Upper lobe of left lung (tissue), 6 donors: ENCODE measurements around the gene TMCC1. TPM values are rescaled to one million over a fixed set of nuclear protein-coding genes. Genes with fewer than 3 reads are reported as not detected.

Experiments
- ATAC-seq, 2 donors: fragments of 200-7000 bp; cut with Tn5 transposase; one replicate each; pipeline ENCODE4 v1.9.1; 2022; ENCODE audit warnings: mild to moderate bottlenecking in 2 of 2, moderate library complexity in 2 of 2; ENCODE audit not compliant: low FRiP score in 2 of 2
- DNase-seq, 2 donors: peaks; one replicate each; pipeline ENCODE4 v3.0.0-alpha.2; 2019 to 2020
- H3K27ac ChIP-seq, 4 donors: fragments of 200-600 bp; sonication (generic); one replicate each; pipeline ENCODE4 v1.5.1; 2016 to 2019
- H3K27me3 ChIP-seq, 4 donors: fragments of 200-600 bp; sonication (generic); one replicate each; pipeline ENCODE4 v1.5.1; 2017 to 2019
- H3K36me3 ChIP-seq, 4 donors: fragments of 200-600 bp; sonication (generic); one replicate each; pipeline ENCODE4 v1.5.1; 2016 to 2019
- H3K4me1 ChIP-seq, 4 donors: fragments of 200-600 bp; sonication (generic); one replicate each; pipeline ENCODE4 v1.5.1; 2018 to 2019
- H3K4me3 ChIP-seq, 4 donors: fragments of 200-600 bp; sonication (generic); one replicate each; pipeline ENCODE4 v1.5.1; 2017 to 2019; ENCODE audit warnings: mild to moderate bottlenecking in 2 of 4, moderate library complexity in 1 of 4
- H3K9me3 ChIP-seq, 4 donors: fragments of 200-600 bp; sonication (generic); one replicate each; pipeline ENCODE4 v1.5.1; 2018 to 2019
- EP300 ChIP-seq, 4 donors: sonication (generic); formaldehyde crosslinking; IDR thresholded peaks; one replicate each; pipeline ENCODE4 v1.5.1; 2017; ENCODE audit warnings: antibody characterized with exemption in 4 of 4, control low read depth in 2 of 4
- POLR2A ChIP-seq, 4 donors: fragments of 450-650 bp; IDR thresholded peaks; one replicate each; pipeline ENCODE4 v1.5.1; 2016 to 2017; ENCODE audit warnings: antibody characterized with exemption in 4 of 4, mild to moderate bottlenecking in 2 of 4
- POLR2AphosphoS5 ChIP-seq, 2 donors: sonication (generic); formaldehyde crosslinking; IDR thresholded peaks; one replicate each; pipeline ENCODE4 v1.5.1; 2017; ENCODE audit warnings: antibody characterized with exemption in 2 of 2
- WGBS, 2 donors: methylation state at CpG; one replicate each; pipeline ENCODE4 v1.1.5; 2017 to 2018; 5-methylcytosine and 5-hydroxymethylcytosine counted together
- total RNA-seq, 6 donors: library from RNA; depleted of rRNA in 4 of 6; stranded (reverse); fragments of >200 nt in 4 of 6; gene quantifications; one replicate each; pipeline versions ENCODE4 v1.1.0 to v1.2.1, GENCODE V29; 2016 to 2021
- TF ChIP-seq, protein P1 (sequence below), 6 experiments: fragments of 450-650 bp in 4 of 6; fragments of 200-600 bp in 2 of 6; sonication (generic) in 2 of 6; IDR thresholded peaks; one replicate each; pipeline ENCODE4 v1.5.1; 2016 to 2019; ENCODE audit warnings: antibody characterized with exemption in 6 of 6
- donor health status: DM: no; HTN: no; CAD: no; lungs with moderate emphysema.
- donor health status: DM: no; HTN: yes; CAD: no; lungs with severe emphysema.

Gene TMCC1
- total RNA-seq, 6 donors from 2014 or later, result 16.9 to 39.2 (median 27.9) TPM

DNA sequence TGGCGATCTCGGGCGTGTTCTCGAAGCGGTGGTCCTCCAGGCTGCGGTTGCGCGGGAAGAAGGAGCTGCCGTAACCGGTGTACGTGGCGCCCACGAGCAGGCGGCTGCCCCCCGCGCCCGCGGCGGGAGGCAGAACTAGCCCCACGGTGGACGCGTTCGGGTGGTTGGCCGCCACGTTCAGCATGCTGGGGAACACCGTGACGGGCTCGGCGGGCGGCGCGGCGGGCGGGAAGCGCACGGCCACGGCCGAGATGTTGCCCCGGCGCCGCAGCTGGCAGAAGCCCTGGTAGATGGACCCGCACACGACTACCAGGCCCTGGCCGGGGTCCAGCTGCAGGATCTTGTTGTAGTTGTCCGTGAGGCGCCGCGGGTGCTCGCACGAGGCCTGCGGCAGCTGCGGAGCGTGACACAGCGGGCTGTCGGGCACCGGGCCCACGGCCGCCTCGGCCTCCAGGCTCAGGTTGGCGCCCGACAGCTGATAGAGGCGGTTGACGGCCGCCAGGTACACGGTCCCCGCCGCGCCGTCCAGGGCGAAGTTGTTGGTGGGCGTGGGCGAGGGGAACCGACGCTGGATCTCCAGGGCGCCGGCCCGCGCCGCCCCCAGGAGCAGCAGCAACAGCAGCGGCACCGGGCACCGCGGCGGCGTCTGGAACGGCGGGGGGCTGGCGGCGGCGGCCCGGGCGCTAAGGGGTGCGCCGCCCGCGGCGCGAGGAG is 287.4 kb downstream of the TMCC1 start:
- WGBS, 2 donors, result 0% methylated on average over 5 of the region's 98 CpGs; no CpG with 5 or more reads in 1 of the 2 donors
- ATAC-seq (peak in 1 of 2 donors; percentile 13), DNase-seq (peak in 1 of 2 donors; percentile 93)
- TF ChIP-seq, protein P1, sequence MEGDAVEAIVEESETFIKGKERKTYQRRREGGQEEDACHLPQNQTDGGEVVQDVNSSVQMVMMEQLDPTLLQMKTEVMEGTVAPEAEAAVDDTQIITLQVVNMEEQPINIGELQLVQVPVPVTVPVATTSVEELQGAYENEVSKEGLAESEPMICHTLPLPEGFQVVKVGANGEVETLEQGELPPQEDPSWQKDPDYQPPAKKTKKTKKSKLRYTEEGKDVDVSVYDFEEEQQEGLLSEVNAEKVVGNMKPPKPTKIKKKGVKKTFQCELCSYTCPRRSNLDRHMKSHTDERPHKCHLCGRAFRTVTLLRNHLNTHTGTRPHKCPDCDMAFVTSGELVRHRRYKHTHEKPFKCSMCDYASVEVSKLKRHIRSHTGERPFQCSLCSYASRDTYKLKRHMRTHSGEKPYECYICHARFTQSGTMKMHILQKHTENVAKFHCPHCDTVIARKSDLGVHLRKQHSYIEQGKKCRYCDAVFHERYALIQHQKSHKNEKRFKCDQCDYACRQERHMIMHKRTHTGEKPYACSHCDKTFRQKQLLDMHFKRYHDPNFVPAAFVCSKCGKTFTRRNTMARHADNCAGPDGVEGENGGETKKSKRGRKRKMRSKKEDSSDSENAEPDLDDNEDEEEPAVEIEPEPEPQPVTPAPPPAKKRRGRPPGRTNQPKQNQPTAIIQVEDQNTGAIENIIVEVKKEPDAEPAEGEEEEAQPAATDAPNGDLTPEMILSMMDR (IDR thresholded peaks at IDR 0.05), result peak in 1 of 6 experiments; percentile 21
- TF ChIP-seq POLR2AphosphoS5 (IDR thresholded peaks at IDR 0.05) (peak in 1 of 2 donors; percentile 9), EP300 (IDR thresholded peaks at IDR 0.05) (no peak), POLR2A (IDR thresholded peaks at IDR 0.05) (peak in 1 of 4 donors; percentile 34)
- Histone ChIP-seq H3K9me3 (no peaks in the 10 kb centered on the region), H3K27me3 (no peaks in the 10 kb centered on the region), H3K4me1 (peaks cover 65 to 86% (median 71%) of the 10 kb centered on the region in 4 donors), H3K36me3 (no peaks in the 10 kb centered on the region), H3K27ac (peak overlapping the region; percentile 92 to 95 (median 94)), H3K4me3 (peak overlapping the region; percentile 16 to 85 (median 72))

DNA sequence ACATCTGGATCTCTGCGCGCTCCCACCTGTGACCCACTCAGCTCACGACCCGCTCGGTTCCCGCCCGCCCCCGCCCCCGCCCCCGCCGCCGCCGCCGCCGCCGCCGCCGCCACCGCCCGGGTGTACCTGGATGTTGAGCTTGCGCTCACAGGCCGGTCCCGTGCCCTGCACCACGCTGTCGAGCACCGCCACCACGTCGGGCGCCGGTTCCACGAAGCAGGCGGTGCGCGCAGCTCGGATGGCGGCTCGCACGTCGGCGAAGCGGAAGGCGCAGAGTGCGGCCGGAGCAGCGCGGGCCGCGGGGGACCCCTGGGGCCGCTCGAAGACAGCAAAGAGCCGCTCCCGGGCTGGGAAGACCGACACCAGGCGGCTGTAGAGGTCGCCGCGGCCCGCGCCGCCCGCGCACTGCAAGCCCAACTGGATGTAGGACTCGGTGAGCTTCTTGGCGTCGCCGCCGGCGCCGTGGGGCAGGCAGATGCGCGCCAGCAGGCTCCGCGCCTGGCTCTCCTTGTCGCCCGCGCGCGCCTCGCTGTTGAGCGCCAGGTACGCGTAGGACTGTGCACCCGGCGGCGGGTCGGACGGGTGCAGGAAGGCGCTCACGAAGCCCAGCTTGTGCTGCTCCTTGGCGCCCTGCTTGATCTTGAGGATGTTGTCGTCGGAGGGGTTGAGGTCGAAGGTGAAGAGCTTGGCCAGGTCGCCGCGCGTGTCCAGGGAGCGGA is 288.1 kb downstream of the TMCC1 start:
- Histone ChIP-seq H3K4me3 (peak overlapping the region; percentile 16 to 85 (median 72)), H3K36me3 (no peaks in the 10 kb centered on the region), H3K9me3 (no peaks in the 10 kb centered on the region), H3K27me3 (no peaks in the 10 kb centered on the region), H3K27ac (peak overlapping the region; percentile 92 to 95 (median 94)), H3K4me1 (peaks cover 72 to 91% (median 75%) of the 10 kb centered on the region in 4 donors)
- TF ChIP-seq EP300 (IDR thresholded peaks at IDR 0.05), result no peak
- TF ChIP-seq, protein P1 (IDR thresholded peaks at IDR 0.05), result peak in 3 of 6 experiments; percentile 17 to 40 (median 23)
- 0% methylated on average over 9 to 24 of the region's 98 CpGs for WGBS, 2 donors
- DNase-seq, result peak; percentile 51 to 94
- ATAC-seq, result peak in 1 of 2 donors; percentile 40

DNA sequence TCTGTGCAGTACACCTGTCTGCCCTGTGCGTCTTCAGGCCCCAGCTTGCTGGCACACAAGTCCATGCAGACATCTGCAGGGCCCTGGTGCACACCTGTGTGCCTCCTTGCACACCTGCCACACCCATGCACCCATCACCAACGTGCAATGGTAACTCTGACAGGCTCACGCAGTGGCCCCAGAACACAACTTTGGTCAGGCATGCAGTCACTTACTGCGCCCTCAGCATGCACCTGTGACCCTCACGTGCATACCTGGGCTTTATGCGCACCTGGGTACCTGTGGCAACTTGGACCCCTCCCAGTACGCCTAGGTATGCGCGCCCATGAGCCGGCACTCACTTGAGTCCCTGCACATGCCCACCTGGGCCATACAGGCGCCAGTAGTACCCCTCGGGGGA is 288.7 kb downstream of the TMCC1 start:
- 23 to 42% methylated on average over 3 to 11 of the region's 12 CpGs for WGBS, 2 donors
- TF ChIP-seq, protein P1 (IDR thresholded peaks at IDR 0.05), result no peak
- TF ChIP-seq EP300 (IDR thresholded peaks at IDR 0.05) (no peak), POLR2A (IDR thresholded peaks at IDR 0.05) (no peak), POLR2AphosphoS5 (IDR thresholded peaks at IDR 0.05) (no peak)
- H3K27me3 ChIP-seq, result no peaks in the 10 kb centered on the region
- peaks cover 73 to 91% (median 78%) of the 10 kb centered on the region in 4 donors for H3K4me1 ChIP-seq
- ATAC-seq, result no peak
- H3K36me3 ChIP-seq, result no peaks in the 10 kb centered on the region
- peak overlapping the region; percentile 16 to 85 (median 72) for H3K4me3 ChIP-seq
- no peak for DNase-seq
- no peaks in the 10 kb centered on the region for H3K9me3 ChIP-seq
- H3K27ac ChIP-seq, result peak overlapping the region; percentile 92 to 95 (median 94)

DNA sequence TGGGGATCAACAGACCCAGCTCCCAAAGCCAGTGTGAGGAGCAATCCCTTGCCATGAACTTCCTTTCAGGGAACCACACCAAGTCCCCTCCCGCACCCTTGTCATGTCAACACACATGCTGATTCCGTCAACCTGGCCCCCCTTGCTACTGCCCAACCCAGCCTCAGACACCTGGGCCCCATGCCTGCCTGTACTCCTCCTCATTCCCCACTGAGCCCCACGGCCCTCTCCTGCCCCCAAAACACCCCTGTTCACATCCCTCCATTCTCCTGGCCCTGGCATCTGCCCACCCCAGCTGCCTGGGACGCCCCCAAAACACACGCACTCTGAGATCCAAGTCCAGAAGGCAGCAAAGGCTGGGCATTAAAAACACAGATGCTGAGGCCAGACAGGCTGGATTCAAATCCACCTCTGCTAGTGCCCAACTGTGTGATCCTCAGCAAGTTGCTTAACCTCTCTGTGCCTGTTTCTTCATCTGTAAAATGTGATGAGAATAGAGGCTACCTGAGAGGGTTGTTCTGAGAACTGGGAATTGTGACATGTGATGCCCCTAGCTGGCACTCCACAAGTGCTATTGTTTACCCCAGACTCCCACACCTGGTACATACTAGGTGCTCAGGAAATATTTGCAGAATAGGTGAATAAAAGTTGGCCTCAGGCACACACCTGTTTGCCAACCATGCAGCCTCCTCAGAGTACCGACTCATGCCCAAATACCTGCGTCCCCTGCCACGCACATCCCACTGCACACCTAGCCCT is 289.3 kb downstream of the TMCC1 start:
- ATAC-seq (no peak), DNase-seq (peak in 1 of 2 donors; percentile 18)
- no peaks in the 10 kb centered on the region for H3K9me3 ChIP-seq
- H3K4me1 ChIP-seq, result peaks cover 73 to 94% (median 79%) of the 10 kb centered on the region in 4 donors
- peak overlapping the region; percentile 16 to 85 (median 72) for H3K4me3 ChIP-seq
- no peaks in the 10 kb centered on the region for H3K27me3 ChIP-seq
- H3K27ac ChIP-seq, result peak overlapping the region; percentile 92 to 95 (median 94)
- no peak for TF ChIP-seq EP300 (IDR thresholded peaks at IDR 0.05)
- TF ChIP-seq, protein P1 (IDR thresholded peaks at IDR 0.05), result no peak
- TF ChIP-seq POLR2AphosphoS5 (IDR thresholded peaks at IDR 0.05), result no peak
- TF ChIP-seq POLR2A (IDR thresholded peaks at IDR 0.05), result no peak
- WGBS, 2 donors, result 44 to 52% methylated on average over 7 to 8 of the region's 8 CpGs
- H3K36me3 ChIP-seq, result no peaks in the 10 kb centered on the region
